HG03045 (cell line): ENCODE data around the gene INPP5A.
"Not testable (repeated sequence)": the region's sequence is repeated elsewhere in the genome, so short reads cannot be mapped to it uniquely, and the experiment has no call there.

Experiments
- ATAC-seq: cut with Tn5 transposase; IDR thresholded peaks from one replicate; pipeline ENCODE4 v1.9.1; 2021; ENCODE audit warnings: mild to moderate bottlenecking, moderate library complexity; ENCODE audit not compliant: unreplicated experiment

INPP5A gene

GRCh38 chr10:132735341-132735775 is 197.8 kb downstream of the INPP5A start:
- ATAC-seq = no peak

- ATAC-seq = no peak
These were observed 198.4 kb downstream of the INPP5A start for GRCh38 chr10:132735923-132736391.

- ATAC-seq = no peak
These were observed 199.9 kb downstream of the INPP5A start for GRCh38 chr10:132737390-132738048.

- no peak for ATAC-seq
These were observed 201.1 kb downstream of the INPP5A start for GRCh38 chr10:132738454-132739224.

GRCh38 chr10:132739225-132739613 is 201.6 kb downstream of the INPP5A start:
- no peak for ATAC-seq

- no peak for ATAC-seq
These were observed 203.0 kb downstream of the INPP5A start for GRCh38 chr10:132740588-132740987.

GRCh38 chr10:132742167-132742836 is 204.7 kb downstream of the INPP5A start:
- ATAC-seq = no peak

GRCh38 chr10:132742837-132743194 is 205.2 kb downstream of the INPP5A start:
- no peak for ATAC-seq

GRCh38 chr10:132743196-132743924 is 205.8 kb downstream of the INPP5A start:
- not testable (repeated sequence) for ATAC-seq

- ATAC-seq = no peak
These were observed 206.4 kb downstream of the INPP5A start for GRCh38 chr10:132743925-132744490.

- no peak for ATAC-seq
These were observed 207.3 kb downstream of the INPP5A start for GRCh38 chr10:132744839-132745238.

- ATAC-seq = no peak
These were observed 207.9 kb downstream of the INPP5A start for GRCh38 chr10:132745511-132745910.

- ATAC-seq = no peak
These were observed 208.4 kb downstream of the INPP5A start for GRCh38 chr10:132745971-132746370.

- ATAC-seq = no peak
These were observed 208.8 kb downstream of the INPP5A start for GRCh38 chr10:132746386-132746785.

GRCh38 chr10:132746801-132747625 is 209.4 kb downstream of the INPP5A start:
- ATAC-seq = no peak

- ATAC-seq = no peak
These were observed 210.5 kb downstream of the INPP5A start for GRCh38 chr10:132748135-132748534.

GRCh38 chr10:132748545-132749370 is 211.2 kb downstream of the INPP5A start:
- ATAC-seq = no peak

GRCh38 chr10:132749371-132749795 is 211.8 kb downstream of the INPP5A start:
- ATAC-seq = no peak

- no peak for ATAC-seq
These were observed 213.3 kb downstream of the INPP5A start for GRCh38 chr10:132750936-132751335.
